B cell (primary cell): Measurements from ENCODE around the gene TIPIN.

Experiments
- CTCF ChIP-seq: fragments of 200-600 bp; IDR thresholded peaks from one replicate; pipeline ENCODE4 v1.8.0; 2022; ENCODE audit warnings: antibody characterized with exemption, mild to moderate bottlenecking
- EZH2 ChIP-seq: IDR thresholded peaks from 2 replicates; pipeline ENCODE4 v1.6.1; 2012; ENCODE audit warnings: borderline replicate concordance, low read depth, mild to moderate bottlenecking, moderate library complexity, low read length; ENCODE audit not compliant: insufficient read depth, poor library complexity, severe bottlenecking

GRCh38 chr15:66306381-66306780 lies 50.1 kb downstream of the TIPIN start:
- TF ChIP-seq EZH2 (no peak), CTCF (no peak)
